ENCODE data around the gene XG.
"Not testable (repeated sequence)": the region's sequence is repeated elsewhere in the genome, so short reads cannot be mapped to it uniquely, and the experiment has no call there.

XG gene

GRCh38 chrX:2780472-2781225 is 28.8 kb downstream of the XG start:
- H3K9ac ChIP-seq (ENCODE audit: low read length in 2 of 2); H3K27me3 ChIP-seq (ENCODE audit: control insufficient read depth in 1 of 2, insufficient read depth in 2 of 2, low read length in 2 of 2); H3K4me1 ChIP-seq (ENCODE audit: control insufficient read depth, insufficient read depth, low read length); H3K36me3 ChIP-seq (ENCODE audit: control insufficient read depth in 2 of 2, insufficient read depth in 2 of 2, low read length in 2 of 2); H3K9me3 ChIP-seq (ENCODE audit: control insufficient read depth in 2 of 2, low read length in 2 of 2); H3K27ac ChIP-seq (ENCODE audit: low read length); H3K4me3 ChIP-seq (ENCODE audit: low read length in 2 of 2): not testable (repeated sequence)

- no peaks in the 10 kb centered on the region for H3K36me3 ChIP-seq (ENCODE audit: control insufficient read depth in 2 of 2, insufficient read depth in 2 of 2, low read length in 2 of 2)
- H3K27me3 ChIP-seq (ENCODE audit: control insufficient read depth in 1 of 2, insufficient read depth in 2 of 2, low read length in 2 of 2) = no peaks in the 10 kb centered on the region
- H3K27ac ChIP-seq (ENCODE audit: low read length) = no peak overlapping the region
- no peaks in the 10 kb centered on the region for H3K4me1 ChIP-seq (ENCODE audit: control insufficient read depth, insufficient read depth, low read length)
- H3K9ac ChIP-seq (ENCODE audit: low read length in 2 of 2) = no peak overlapping the region
- no peak overlapping the region for H3K4me3 ChIP-seq (ENCODE audit: low read length in 2 of 2)
- no peaks in the 10 kb centered on the region for H3K9me3 ChIP-seq (ENCODE audit: control insufficient read depth in 2 of 2, low read length in 2 of 2)
These were observed 29.4 kb downstream of the XG start for GRCh38 chrX:2781226-2781571.

- Histone ChIP-seq H3K27ac (ENCODE audit: low read length) (no peak overlapping the region), H3K9me3 (ENCODE audit: control insufficient read depth in 2 of 2, low read length in 2 of 2) (no peaks in the 10 kb centered on the region), H3K9ac (ENCODE audit: low read length in 2 of 2) (no peak overlapping the region), H3K4me1 (ENCODE audit: control insufficient read depth, insufficient read depth, low read length) (no peaks in the 10 kb centered on the region), H3K4me3 (ENCODE audit: low read length in 2 of 2) (no peak overlapping the region), H3K27me3 (ENCODE audit: control insufficient read depth in 1 of 2, insufficient read depth in 2 of 2, low read length in 2 of 2) (no peaks in the 10 kb centered on the region), H3K36me3 (ENCODE audit: control insufficient read depth in 2 of 2, insufficient read depth in 2 of 2, low read length in 2 of 2) (no peaks in the 10 kb centered on the region)
These were observed 29.9 kb downstream of the XG start for GRCh38 chrX:2781698-2782097.

- Histone ChIP-seq H3K4me3 (ENCODE audit: low read length in 2 of 2) (no peak overlapping the region), H3K36me3 (ENCODE audit: control insufficient read depth in 2 of 2, insufficient read depth in 2 of 2, low read length in 2 of 2) (no peaks in the 10 kb centered on the region), H3K9ac (ENCODE audit: low read length in 2 of 2) (no peak overlapping the region), H3K27me3 (ENCODE audit: control insufficient read depth in 1 of 2, insufficient read depth in 2 of 2, low read length in 2 of 2) (no peaks in the 10 kb centered on the region), H3K9me3 (ENCODE audit: control insufficient read depth in 2 of 2, low read length in 2 of 2) (no peaks in the 10 kb centered on the region), H3K4me1 (ENCODE audit: control insufficient read depth, insufficient read depth, low read length) (no peaks in the 10 kb centered on the region), H3K27ac (ENCODE audit: low read length) (no peak overlapping the region)
These were observed 30.3 kb downstream of the XG start for GRCh38 chrX:2782171-2782570.

- H3K9ac ChIP-seq (ENCODE audit: low read length in 2 of 2) = no peak overlapping the region
- H3K27me3 ChIP-seq (ENCODE audit: control insufficient read depth in 1 of 2, insufficient read depth in 2 of 2, low read length in 2 of 2) = no peaks in the 10 kb centered on the region
- no peaks in the 10 kb centered on the region for H3K36me3 ChIP-seq (ENCODE audit: control insufficient read depth in 2 of 2, insufficient read depth in 2 of 2, low read length in 2 of 2)
- H3K4me3 ChIP-seq (ENCODE audit: low read length in 2 of 2) = no peak overlapping the region
- no peaks in the 10 kb centered on the region for H3K4me1 ChIP-seq (ENCODE audit: control insufficient read depth, insufficient read depth, low read length)
- H3K27ac ChIP-seq (ENCODE audit: low read length) = no peak overlapping the region
- H3K9me3 ChIP-seq (ENCODE audit: control insufficient read depth in 2 of 2, low read length in 2 of 2) = no peaks in the 10 kb centered on the region
These were observed 30.9 kb downstream of the XG start for GRCh38 chrX:2782778-2783177.

- Histone ChIP-seq H3K27me3 (ENCODE audit: control insufficient read depth in 1 of 2, insufficient read depth in 2 of 2, low read length in 2 of 2) (no peaks in the 10 kb centered on the region), H3K9me3 (ENCODE audit: control insufficient read depth in 2 of 2, low read length in 2 of 2) (no peaks in the 10 kb centered on the region), H3K36me3 (ENCODE audit: control insufficient read depth in 2 of 2, insufficient read depth in 2 of 2, low read length in 2 of 2) (no peaks in the 10 kb centered on the region), H3K4me1 (ENCODE audit: control insufficient read depth, insufficient read depth, low read length) (no peaks in the 10 kb centered on the region), H3K9ac (ENCODE audit: low read length in 2 of 2) (no peak overlapping the region), H3K4me3 (ENCODE audit: low read length in 2 of 2) (no peak overlapping the region), H3K27ac (ENCODE audit: low read length) (no peak overlapping the region)
These were observed 32.2 kb downstream of the XG start for GRCh38 chrX:2784026-2784425.

GRCh38 chrX:2785538-2785937 is 33.7 kb downstream of the XG start:
- no peak overlapping the region for H3K4me3 ChIP-seq (ENCODE audit: low read length in 2 of 2)
- no peaks in the 10 kb centered on the region for H3K36me3 ChIP-seq (ENCODE audit: control insufficient read depth in 2 of 2, insufficient read depth in 2 of 2, low read length in 2 of 2)
- H3K27me3 ChIP-seq (ENCODE audit: control insufficient read depth in 1 of 2, insufficient read depth in 2 of 2, low read length in 2 of 2) = no peaks in the 10 kb centered on the region
- no peak overlapping the region for H3K9ac ChIP-seq (ENCODE audit: low read length in 2 of 2)
- H3K9me3 ChIP-seq (ENCODE audit: control insufficient read depth in 2 of 2, low read length in 2 of 2) = no peaks in the 10 kb centered on the region
- H3K4me1 ChIP-seq (ENCODE audit: control insufficient read depth, insufficient read depth, low read length) = no peaks in the 10 kb centered on the region
- H3K27ac ChIP-seq (ENCODE audit: low read length) = no peak overlapping the region

GRCh38 chrX:2788980-2789379 is 37.1 kb downstream of the XG start:
- Histone ChIP-seq H3K9ac (ENCODE audit: low read length in 2 of 2) (no peak overlapping the region), H3K4me1 (ENCODE audit: control insufficient read depth, insufficient read depth, low read length) (no peaks in the 10 kb centered on the region), H3K27me3 (ENCODE audit: control insufficient read depth in 1 of 2, insufficient read depth in 2 of 2, low read length in 2 of 2) (no peaks in the 10 kb centered on the region), H3K4me3 (ENCODE audit: low read length in 2 of 2) (no peak overlapping the region), H3K9me3 (ENCODE audit: control insufficient read depth in 2 of 2, low read length in 2 of 2) (no peaks in the 10 kb centered on the region), H3K27ac (ENCODE audit: low read length) (no peak overlapping the region), H3K36me3 (ENCODE audit: control insufficient read depth in 2 of 2, insufficient read depth in 2 of 2, low read length in 2 of 2) (no peaks in the 10 kb centered on the region)

- Histone ChIP-seq H3K27me3 (ENCODE audit: control insufficient read depth in 1 of 2, insufficient read depth in 2 of 2, low read length in 2 of 2) (no peaks in the 10 kb centered on the region), H3K4me3 (ENCODE audit: low read length in 2 of 2) (no peak overlapping the region), H3K9ac (ENCODE audit: low read length in 2 of 2) (no peak overlapping the region), H3K4me1 (ENCODE audit: control insufficient read depth, insufficient read depth, low read length) (no peaks in the 10 kb centered on the region), H3K27ac (ENCODE audit: low read length) (no peak overlapping the region), H3K9me3 (ENCODE audit: control insufficient read depth in 2 of 2, low read length in 2 of 2) (no peaks in the 10 kb centered on the region), H3K36me3 (ENCODE audit: control insufficient read depth in 2 of 2, insufficient read depth in 2 of 2, low read length in 2 of 2) (no peaks in the 10 kb centered on the region)
These were observed 37.7 kb downstream of the XG start for GRCh38 chrX:2789569-2789968.

GRCh38 chrX:2793752-2794151 is 41.9 kb downstream of the XG start:
- Histone ChIP-seq H3K36me3 (ENCODE audit: control insufficient read depth in 2 of 2, insufficient read depth in 2 of 2, low read length in 2 of 2) (no peaks in the 10 kb centered on the region), H3K4me1 (ENCODE audit: control insufficient read depth, insufficient read depth, low read length) (no peaks in the 10 kb centered on the region), H3K27ac (ENCODE audit: low read length) (no peak overlapping the region), H3K4me3 (ENCODE audit: low read length in 2 of 2) (no peak overlapping the region), H3K9me3 (ENCODE audit: control insufficient read depth in 2 of 2, low read length in 2 of 2) (no peaks in the 10 kb centered on the region), H3K9ac (ENCODE audit: low read length in 2 of 2) (no peak overlapping the region), H3K27me3 (ENCODE audit: control insufficient read depth in 1 of 2, insufficient read depth in 2 of 2, low read length in 2 of 2) (no peaks in the 10 kb centered on the region)

- no peaks in the 10 kb centered on the region for H3K36me3 ChIP-seq (ENCODE audit: control insufficient read depth in 2 of 2, insufficient read depth in 2 of 2, low read length in 2 of 2)
- H3K27ac ChIP-seq (ENCODE audit: low read length) = no peak overlapping the region
- no peaks in the 10 kb centered on the region for H3K4me1 ChIP-seq (ENCODE audit: control insufficient read depth, insufficient read depth, low read length)
These were observed 42.5 kb downstream of the XG start for GRCh38 chrX:2794336-2794735.

More at GRCh38 chrX:2794336-2794735, 42.5 kb downstream of the XG start:
- H3K27me3 ChIP-seq (ENCODE audit: control insufficient read depth in 1 of 2, insufficient read depth in 2 of 2, low read length in 2 of 2) = peaks cover 0 to 2% of the 10 kb centered on the region in 2 donors
- H3K9ac ChIP-seq (ENCODE audit: low read length in 2 of 2) = no peak overlapping the region
- no peaks in the 10 kb centered on the region for H3K9me3 ChIP-seq (ENCODE audit: control insufficient read depth in 2 of 2, low read length in 2 of 2)
- no peak overlapping the region for H3K4me3 ChIP-seq (ENCODE audit: low read length in 2 of 2)
